HG02973 (cell line): ENCODE results near the gene CASKIN2.

Source experiments
- ATAC-seq: cut with Tn5 transposase; IDR thresholded peaks from one replicate; pipeline ENCODE4 v1.9.1; 2021; ENCODE audit warnings: moderate library complexity; ENCODE audit not compliant: unreplicated experiment

Gene CASKIN2

GRCh38 chr17:75507733-75508719, 7.3 kb downstream of the CASKIN2 start:
- no peak for ATAC-seq

DNA sequence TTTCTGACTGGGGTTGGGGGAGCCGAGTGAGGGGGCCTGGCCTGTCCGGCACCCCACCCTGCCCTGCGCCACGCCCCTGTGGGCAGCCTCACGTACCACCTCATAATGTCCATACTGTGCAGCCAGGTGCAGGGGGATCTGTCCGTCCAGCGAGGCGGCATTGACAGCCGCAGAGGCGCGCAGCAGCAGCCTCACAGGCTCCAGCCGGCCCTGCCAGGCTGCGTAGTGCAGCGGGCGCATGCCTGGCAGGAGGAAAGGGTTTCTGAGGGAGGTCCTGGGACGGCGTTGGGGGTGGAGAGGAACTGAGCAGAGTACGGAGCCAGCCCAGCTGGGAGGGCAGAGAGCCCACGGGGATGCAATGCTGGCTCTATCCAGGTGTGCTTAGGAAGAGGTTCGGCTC, 8.4 kb downstream of the CASKIN2 start:
- ATAC-seq, result no peak

- no peak for ATAC-seq
These were observed 9.2 kb downstream of the CASKIN2 start for GRCh38 chr17:75506134-75506533.

DNA sequence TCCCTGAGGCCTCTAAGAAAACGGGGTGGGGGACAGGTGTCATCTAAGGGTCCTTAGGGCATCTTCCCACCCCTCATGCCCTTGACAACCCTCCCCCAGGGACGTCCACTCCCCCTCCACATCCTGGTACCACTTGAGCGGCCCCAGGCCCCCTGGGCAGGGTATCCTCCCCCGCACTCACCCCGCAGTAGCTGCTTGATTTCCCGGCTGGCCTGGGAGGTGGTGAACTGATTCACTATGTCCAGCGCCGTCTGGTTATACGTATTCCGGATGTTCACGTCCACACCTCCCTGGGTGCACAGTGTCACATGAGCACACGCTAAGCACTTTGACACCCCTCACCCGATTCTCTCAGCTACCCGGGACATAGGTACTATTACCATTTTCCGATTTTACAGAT, 9.7 kb downstream of the CASKIN2 start:
- ATAC-seq, result no peak

- no peak for ATAC-seq
These were observed 10.3 kb downstream of the CASKIN2 start for GRCh38 chr17:75505152-75505409.

GRCh38 chr17:75504347-75505151, 10.8 kb downstream of the CASKIN2 start:
- ATAC-seq, result no peak

- ATAC-seq, result no peak
These were observed 11.4 kb downstream of the CASKIN2 start for GRCh38 chr17:75503976-75504346.

DNA sequence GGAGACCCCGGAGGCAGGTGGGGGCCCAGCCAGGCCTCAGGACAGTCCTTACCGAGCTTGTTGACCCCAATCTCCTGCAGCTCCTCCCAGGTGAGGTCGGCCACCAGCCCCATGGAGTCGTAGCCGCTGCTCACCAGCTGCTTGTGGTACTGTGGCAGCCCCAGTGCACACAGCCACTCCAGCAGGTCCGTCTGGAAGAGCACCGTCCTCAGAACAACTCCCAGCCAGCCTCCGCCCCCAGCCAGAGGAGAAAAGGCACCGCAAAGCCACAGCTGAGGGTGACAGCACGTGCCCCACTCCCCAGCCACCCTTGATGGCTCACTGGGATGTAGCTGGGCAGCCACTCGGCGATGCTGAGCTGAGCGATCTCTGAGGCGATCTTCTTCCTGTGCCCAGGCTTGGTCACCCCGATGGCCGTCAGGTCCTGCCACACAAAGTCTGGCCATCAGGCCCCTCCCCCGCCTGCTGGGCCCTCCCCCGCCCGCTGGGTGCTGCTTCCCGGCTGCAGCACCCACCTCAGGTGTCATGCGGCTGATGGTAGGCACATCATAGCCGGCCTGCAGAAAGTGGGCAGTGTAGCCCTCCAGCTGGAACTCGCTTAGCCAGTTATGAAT, 11.9 kb downstream of the CASKIN2 start:
- ATAC-seq, result no peak

GRCh38 chr17:75502721-75503329, 12.5 kb downstream of the CASKIN2 start:
- ATAC-seq, result no peak

- no peak for ATAC-seq
These were observed 13.1 kb downstream of the CASKIN2 start for GRCh38 chr17:75502072-75502720.

DNA sequence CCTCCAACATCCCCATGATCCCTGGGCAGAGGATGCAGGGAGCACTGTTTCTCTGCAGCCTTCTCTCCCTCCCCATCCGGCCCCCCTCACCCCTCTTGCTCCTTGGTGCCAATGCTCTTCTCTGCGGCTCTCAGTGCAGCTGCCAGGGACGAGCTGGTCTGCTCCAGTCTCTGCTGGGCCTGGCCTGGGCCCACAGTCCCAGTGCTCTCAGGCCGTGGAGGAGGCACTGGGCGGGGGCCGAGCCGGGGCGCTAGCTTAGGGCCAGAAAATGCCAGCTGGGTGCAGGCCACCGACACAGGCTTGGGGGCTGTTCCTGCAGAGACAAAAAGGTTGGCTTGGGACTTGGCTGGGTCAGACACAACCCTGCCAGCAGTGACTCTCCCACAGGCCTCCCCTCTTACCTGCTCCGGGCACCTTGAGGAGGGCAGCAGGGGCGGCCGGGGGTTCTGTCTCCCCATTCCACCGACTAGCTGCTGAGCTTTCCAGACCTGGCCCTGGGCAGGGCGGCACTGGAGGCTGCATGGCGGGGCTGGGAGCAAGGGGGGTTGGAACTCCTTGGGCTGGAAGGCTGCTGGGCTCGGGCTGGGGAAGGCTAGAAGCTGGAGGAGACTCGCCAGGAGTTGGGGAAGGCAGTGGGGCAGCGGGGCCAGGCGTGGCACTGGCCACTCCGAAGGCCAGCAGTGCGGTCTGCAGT, 13.8 kb downstream of the CASKIN2 start:
- ATAC-seq, result no peak

- no peak for ATAC-seq
These were observed 14.7 kb downstream of the CASKIN2 start for GRCh38 chr17:75500419-75501216.

DNA sequence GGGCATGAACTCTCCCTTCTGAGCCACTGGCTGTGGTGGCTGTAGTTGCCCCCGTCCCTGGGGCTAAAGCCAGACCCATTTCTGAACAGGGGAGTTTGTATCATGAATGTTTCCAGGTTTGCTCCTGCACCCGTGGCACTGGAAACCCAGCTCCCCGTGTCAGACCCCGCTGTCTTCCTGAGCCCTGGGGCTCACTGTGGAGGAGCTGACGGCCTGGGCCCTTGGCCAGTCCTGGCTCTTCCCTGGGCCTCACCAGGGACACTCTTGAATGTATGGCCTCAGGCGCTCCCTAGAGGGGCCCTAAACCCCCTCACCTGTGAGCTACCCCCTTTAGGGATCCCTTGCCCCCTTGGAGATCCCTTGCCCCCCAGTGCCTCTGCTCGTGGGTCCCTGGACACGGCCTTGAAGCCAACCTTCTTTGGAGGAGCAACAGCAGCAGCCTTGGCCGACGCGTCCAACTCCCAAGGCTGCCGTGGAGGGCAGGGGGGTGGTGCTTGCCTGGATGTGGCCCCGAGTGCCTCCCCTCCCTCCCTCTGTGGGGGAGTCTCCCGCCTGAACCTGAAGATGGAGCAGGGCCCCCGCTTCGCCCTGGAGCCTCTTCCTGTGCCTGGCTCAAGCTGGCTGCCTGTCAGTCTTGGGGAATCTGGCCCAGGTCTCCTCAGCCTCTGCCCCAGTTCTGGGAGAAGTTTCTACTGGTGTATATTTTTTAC, 15.9 kb downstream of the CASKIN2 start:
- no peak for ATAC-seq

GRCh38 chr17:75498726-75499213, 16.6 kb downstream of the CASKIN2 start:
- no peak for ATAC-seq

GRCh38 chr17:75498039-75498725, 17.2 kb downstream of the CASKIN2 start:
- no peak for ATAC-seq

DNA sequence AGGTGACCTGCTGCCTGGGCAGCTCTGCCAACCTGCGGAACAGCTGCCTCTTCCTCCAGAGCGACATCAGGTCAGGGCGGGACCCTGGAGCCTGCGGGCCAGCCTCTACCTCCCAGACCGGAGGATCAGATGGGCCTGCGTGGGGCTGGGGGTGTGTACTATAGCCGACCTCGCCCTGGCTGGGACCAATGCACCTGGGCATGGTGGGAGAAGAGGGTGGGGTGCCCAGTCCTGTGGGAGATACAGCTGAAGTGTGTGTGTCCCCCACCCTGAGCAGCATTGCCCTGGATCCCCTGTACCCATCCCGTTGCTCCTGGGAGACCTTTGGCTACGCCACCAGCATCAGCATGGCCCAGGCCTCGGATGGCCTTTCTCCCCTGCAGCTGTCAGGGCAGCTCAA, 19.3 kb downstream of the CASKIN2 start:
- ATAC-seq, result no peak

DNA sequence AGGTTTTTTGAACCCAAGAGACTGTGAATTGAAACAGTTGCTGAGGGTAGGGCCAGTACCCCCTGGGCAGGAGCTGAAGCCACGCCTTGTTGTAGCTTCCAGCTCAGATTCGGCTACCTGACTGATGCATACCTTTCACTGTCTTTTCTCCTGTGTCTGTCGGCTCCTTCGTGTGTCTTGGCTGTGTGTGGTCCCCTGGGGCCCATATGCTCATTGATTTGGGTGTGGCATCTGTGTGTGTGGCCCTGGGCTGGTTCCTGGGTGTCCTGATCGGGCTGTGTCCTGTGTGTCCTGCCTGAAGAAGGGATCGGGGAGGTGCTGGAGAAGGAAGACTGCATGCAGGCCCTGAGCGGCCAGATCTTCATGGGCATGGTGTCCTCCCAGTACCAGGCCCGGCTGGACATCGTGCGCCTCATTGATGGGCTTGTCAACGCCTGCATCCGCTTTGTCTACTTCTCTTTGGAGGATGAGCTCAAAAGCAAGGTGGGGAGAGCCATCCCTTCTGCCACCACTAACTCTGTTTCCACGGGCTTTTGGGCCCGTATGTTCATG, 20.9 kb downstream of the CASKIN2 start:
- ATAC-seq, result no peak
